GM12874 (cell line): Measurements from ENCODE around the gene NUDT2.

Source experiments
- TF ChIP-seq, protein P1 (sequence below): IDR thresholded peaks from 2 replicates; pipeline ENCODE4 v1.5.1; 2011; ENCODE audit warnings: low read depth, mild to moderate bottlenecking, control low read depth, low read length, moderate library complexity; ENCODE audit not compliant: insufficient read depth

Gene NUDT2

DNA sequence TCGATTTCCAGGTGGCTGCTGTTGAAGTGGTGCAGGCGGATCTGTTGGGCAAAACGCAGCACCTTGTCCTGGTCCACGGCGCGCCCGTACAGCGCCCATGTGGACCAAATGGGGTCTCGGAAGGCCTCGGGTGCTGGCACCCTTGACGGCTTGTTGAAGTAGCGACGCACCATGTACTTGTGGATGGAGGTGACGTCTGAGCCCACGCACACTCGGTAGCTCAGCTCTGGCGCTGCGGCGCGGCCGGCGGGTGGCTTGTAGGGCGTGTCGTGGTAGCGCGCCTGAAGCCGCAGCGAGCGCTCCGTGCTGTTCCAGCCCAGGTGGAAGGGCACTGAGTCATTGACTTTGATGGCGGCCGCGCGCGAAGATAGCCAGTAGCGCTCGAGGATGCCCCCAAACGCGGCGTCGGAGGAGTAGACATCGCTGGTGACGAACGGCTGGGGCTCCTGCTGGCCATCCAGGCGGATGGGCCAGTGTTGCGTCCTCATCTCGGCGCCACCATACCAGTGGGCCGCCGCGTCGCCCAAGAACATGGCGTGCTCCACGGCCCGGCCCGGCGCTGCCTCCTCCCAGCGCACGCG lies 42.6 kb downstream of the NUDT2 start:
- TF ChIP-seq, protein P1, sequence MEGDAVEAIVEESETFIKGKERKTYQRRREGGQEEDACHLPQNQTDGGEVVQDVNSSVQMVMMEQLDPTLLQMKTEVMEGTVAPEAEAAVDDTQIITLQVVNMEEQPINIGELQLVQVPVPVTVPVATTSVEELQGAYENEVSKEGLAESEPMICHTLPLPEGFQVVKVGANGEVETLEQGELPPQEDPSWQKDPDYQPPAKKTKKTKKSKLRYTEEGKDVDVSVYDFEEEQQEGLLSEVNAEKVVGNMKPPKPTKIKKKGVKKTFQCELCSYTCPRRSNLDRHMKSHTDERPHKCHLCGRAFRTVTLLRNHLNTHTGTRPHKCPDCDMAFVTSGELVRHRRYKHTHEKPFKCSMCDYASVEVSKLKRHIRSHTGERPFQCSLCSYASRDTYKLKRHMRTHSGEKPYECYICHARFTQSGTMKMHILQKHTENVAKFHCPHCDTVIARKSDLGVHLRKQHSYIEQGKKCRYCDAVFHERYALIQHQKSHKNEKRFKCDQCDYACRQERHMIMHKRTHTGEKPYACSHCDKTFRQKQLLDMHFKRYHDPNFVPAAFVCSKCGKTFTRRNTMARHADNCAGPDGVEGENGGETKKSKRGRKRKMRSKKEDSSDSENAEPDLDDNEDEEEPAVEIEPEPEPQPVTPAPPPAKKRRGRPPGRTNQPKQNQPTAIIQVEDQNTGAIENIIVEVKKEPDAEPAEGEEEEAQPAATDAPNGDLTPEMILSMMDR: no peak

DNA sequence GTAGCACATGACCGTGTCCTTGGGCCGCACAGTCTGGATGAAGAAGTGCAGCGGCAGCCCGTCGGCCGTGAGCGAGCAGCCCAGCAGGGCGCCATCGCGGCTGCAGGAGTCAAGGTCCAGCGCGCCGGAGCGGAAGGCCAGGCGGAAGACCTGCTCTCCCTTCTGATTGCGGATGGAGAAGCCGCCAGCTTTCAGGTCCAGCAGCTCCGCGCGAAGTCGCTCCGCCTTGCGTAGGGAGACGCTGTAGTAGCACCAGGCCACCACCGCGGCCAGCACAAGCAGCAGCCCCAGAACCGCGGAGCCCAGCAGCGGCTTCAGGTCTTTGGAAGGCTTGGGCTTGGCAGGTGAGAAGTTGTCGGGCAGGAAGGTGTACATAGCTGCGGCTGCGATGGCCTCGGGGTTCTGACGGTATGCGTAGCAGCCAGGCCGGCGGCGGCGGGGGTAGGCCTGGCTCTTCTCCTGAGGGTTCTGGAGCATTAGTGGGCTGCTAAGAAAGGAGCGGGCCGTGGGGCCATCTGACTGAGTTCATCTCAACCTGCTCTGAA lies 43.2 kb downstream of the NUDT2 start:
- TF ChIP-seq, protein P1: no peak

DNA sequence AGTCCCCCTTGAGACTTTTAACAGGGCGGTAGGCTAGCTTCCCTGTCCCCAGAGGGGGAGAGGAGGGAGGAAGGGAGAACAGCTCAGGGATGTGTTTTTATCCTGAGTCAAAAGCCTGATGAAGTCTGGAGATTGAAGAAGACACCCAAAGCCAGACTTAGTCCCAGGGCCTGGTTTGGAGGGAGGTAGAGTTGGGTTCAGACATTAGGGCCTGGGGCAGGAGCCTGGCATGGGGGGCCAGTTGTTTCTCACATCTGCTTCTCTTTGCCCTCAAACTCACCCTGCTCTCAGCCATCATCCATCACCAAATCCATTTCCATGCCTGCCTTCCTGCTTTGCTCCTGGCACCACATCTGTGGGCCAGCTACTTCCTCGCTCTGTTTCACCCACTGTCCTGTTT lies 44.4 kb downstream of the NUDT2 start:
- TF ChIP-seq, protein P1: no peak

DNA sequence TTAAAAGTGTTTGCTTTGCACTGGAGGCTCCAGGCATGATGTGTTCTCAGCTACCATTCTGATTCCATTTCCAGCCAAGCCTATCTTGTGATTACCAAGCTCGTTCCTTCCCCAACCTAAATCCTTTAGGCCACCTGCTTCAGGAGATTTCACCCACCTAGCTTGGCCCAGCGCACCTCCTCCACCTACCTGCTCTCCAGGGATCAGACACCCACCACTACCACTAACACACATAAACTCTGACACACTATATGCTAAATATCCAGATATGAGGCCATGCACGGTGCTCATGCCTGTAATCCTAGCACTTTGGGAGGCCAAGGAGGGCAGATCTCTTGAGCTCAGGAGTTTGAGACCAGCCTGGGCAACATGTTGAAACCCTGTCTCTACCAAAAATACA lies 45.0 kb downstream of the NUDT2 start:
- TF ChIP-seq, protein P1: no peak

DNA sequence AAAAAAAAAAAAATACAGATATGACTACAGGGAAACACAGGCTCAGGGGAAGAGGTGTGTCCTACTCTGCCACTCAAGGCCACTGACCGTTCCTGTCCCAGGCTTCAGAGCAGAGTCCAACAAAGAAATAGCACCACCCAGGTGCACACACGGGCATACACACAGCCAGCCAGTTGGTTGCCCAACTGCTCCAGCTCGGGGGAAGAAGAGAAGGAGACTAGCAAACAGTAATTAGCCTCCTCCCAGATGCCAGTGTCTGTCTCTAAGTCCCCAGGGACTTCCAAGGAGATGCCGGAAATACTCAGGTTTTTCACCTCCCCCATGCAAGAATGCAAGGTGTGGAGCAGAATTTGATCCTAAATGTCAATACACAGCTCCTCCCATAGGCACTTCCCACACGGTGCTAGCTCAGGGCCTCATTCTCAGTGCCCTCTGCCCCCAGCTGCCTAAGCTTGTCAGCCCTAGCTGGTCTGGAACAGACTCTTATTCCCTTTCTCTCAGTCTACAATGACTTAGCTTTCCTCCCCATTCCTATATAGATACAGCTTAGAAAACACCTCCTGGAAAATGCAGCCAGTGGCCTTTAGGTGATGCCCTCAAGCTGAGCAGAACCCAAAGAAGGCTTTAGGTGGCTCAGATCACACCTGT lies 45.7 kb downstream of the NUDT2 start:
- TF ChIP-seq, protein P1: no peak

DNA sequence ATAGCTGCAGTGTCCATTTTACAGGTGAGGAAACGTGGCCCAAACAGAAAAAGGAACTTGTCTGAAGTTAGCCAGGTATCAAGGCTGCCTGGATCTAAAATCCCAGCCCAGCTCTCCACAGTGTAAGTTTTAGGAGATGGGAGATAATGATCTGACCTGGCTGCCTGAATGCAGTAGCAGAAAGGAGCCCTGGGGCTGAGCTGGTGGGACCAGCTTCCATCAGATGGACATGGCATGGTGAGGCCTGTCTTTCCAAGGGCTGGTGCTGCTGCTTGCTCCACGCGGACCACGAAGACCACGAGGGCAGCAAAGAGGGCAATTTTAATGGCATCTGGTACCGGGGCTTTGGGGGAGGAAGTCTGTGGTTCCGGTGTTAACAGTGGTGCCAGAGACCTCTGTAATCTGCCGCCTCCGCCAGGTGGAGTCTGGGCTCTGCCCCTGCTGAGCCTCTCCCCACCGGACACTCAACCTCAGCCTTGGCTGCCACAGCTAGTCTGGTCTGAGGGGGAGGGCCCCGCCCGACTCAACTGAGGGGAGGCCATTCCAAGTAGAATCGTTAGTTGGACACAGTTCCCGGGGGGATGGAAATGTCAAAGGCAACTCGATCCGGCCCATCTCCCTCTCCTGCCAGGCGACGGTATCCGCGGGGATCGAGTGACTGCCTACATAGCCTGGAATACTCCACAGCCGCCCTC lies 46.7 kb downstream of the NUDT2 start:
- TF ChIP-seq, protein P1: peak; percentile 23; the same call in 1 of the 2 replicates
